ENCODE data around the gene FZD7. TPM values are rescaled to one million over a fixed set of nuclear protein-coding genes. Genes with fewer than 3 reads are reported as not detected.

FZD7 gene
- 14.6 TPM for total RNA-seq (2021; ENCODE audit: unreplicated experiment)
- polyA plus RNA-seq (2012) = 10.2 and 10.4 TPM in 2 replicates
- percentile 64 among the genes with signal in this experiment for Bru-seq, nascent RNA
- BruChase-seq, experiment 1, labeled RNA remaining after a 6-hour chase = percentile 49 among the genes with signal in this experiment
- percentile 94 among the genes with signal in this experiment for BruChase-seq, experiment 2, labeled RNA remaining after a 2-hour chase
- long read RNA-seq, transcript FZD7-201 (1 exons, 3,859 nt) = major isoform, 59 of 59 reads
- long read RNA-seq, partial matches to known transcripts = 0 of 59 reads
- long read RNA-seq, other reads (novel, unspliced or antisense) = 0 of 59 reads

DNA sequence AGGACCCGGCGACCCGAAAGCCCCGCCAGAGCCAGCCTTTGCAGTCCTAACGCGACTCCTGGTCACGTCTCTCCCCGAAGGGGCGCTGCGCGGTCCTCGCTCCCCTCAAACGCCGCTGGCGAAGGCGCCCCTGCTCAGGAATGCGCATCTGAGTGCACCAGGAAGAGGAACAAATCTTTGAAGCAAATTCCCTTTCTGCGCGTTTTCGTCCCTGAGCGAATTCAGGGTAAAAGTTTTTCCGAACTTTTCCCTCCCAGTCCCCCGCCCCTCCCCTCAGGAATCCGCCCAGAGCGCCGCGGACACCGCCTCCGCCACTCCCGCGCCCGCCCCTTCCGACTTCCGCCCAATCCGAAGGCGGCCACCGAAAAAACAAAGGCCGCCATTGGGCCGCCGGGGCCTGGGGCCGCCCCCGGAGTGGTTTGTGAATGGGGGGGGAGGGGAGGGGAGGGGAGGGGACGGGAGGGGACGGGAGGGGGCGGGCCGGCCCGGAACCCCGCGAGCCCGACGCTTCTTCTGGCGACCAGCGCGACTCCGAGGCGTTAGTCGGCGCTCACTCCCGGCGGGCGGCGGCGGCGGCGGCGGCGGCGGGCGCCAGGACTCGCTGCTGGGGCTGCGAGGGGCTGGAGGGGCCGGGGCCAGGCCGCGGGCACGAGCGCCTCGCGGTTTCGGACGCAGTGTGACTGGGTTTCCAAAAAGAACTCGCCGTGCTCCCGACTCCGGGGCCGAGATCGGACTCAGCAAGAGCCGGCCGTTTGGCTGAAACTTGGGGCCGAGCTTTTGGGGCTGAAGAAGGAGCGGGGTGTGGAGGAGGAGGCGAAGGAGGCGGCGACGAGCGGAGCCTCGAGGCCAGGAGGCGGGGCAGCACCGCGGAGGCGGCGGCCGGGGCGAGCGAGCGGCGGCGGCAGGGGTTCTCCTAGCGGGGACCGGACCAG, at the start of gene FZD7:
Gene FZD7 (plus strand): TSS at position 539 of the 932 bp plus-strand sequence. CDS start 793 bp downstream, outside the sequence.
- H3K4me2 ChIP-seq (ENCODE audit: low read length) = peak within 1 kb of the TSS; percentile 98

More for the DNA sequence above, at the start of gene FZD7:
- H3K9ac ChIP-seq (ENCODE audit: low read length) = peak within 1 kb of the TSS; percentile 73
- DNase-seq (ENCODE audit: low read depth, low spot score) (peak; percentile 77), ATAC-seq (peak; percentile 83)
- H3K4me1 ChIP-seq (ENCODE audit: control insufficient read depth in 1 of 2, insufficient read depth in 2 of 2, low read length in 2 of 2) = peaks cover 18 to 24% of the 10 kb centered on the region in 2 experiments
- H3K9me2 ChIP-seq (ENCODE audit: insufficient read depth) = no peaks in the 10 kb centered on the region
- no peaks in the 10 kb centered on the region for H4K20me1 ChIP-seq (ENCODE audit: insufficient read depth)
- no peaks in the 10 kb centered on the region for H3K27me3 ChIP-seq (ENCODE audit: insufficient read depth, low read length)
- intact Hi-C loops (cut with micrococcal nuclease) = no loop called here
- H3K9me3 ChIP-seq (ENCODE audit: control insufficient read depth in 1 of 2, insufficient read depth in 1 of 2, low read depth in 1 of 2, low read length in 2 of 2) = no peaks in the 10 kb centered on the region
- peak within 1 kb of the TSS; percentile 91 for H2AFZ ChIP-seq (ENCODE audit: low read depth, low read length, poor library complexity, severe bottlenecking)
- peak in 2 of 3 experiments; percentile 30 to 35; a peak in 3 of 6 replicates for TF ChIP-seq CTCF (IDR thresholded peaks at IDR 0.05 in 2 of 3, conservative IDR thresholded peaks at IDR 0.05 in 1 of 3; ENCODE audit: borderline replicate concordance in 1 of 3, insufficient read depth in 1 of 3, low read depth in 2 of 3, low read length in 2 of 3)
- no peak for TF ChIP-seq JUND (IDR thresholded peaks at IDR 0.05)
- 0 out of 2 replicates have a peak, but pooled peaks have one; percentile 21 for TF ChIP-seq SIN3A (IDR thresholded peaks at IDR 0.05; ENCODE audit: low read depth)
- TF ChIP-seq FOSL1 (IDR thresholded peaks at IDR 0.05; ENCODE audit: low read depth) = no peak
- no peak; the same call in 1 of the 2 replicates for TF ChIP-seq EGR1 (IDR thresholded peaks at IDR 0.05; ENCODE audit: low read depth)
- no peak for TF ChIP-seq EZH2 (IDR thresholded peaks at IDR 0.05)
- peak; percentile 28 for TF ChIP-seq POLR2A (IDR thresholded peaks at IDR 0.05; ENCODE audit: borderline replicate concordance, extremely low read depth, insufficient read depth, insufficient read length)
- no peak for TF ChIP-seq TCF7L2 (IDR thresholded peaks at IDR 0.05; ENCODE audit: borderline replicate concordance, extremely low read depth, insufficient read depth, insufficient read length)
- TF ChIP-seq, protein P1, sequence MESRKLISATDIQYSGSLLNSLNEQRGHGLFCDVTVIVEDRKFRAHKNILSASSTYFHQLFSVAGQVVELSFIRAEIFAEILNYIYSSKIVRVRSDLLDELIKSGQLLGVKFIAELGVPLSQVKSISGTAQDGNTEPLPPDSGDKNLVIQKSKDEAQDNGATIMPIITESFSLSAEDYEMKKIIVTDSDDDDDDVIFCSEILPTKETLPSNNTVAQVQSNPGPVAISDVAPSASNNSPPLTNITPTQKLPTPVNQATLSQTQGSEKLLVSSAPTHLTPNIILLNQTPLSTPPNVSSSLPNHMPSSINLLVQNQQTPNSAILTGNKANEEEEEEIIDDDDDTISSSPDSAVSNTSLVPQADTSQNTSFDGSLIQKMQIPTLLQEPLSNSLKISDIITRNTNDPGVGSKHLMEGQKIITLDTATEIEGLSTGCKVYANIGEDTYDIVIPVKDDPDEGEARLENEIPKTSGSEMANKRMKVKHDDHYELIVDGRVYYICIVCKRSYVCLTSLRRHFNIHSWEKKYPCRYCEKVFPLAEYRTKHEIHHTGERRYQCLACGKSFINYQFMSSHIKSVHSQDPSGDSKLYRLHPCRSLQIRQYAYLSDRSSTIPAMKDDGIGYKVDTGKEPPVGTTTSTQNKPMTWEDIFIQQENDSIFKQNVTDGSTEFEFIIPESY (IDR thresholded peaks at IDR 0.05; ENCODE audit: extremely low read depth, insufficient replicate concordance, low read length) = no peak
- TF ChIP-seq REST (IDR thresholded peaks at IDR 0.05; ENCODE audit: low read depth) = no peak
- TF ChIP-seq ZFX (IDR thresholded peaks at IDR 0.05) = peak; percentile 37; the same call in 1 of the 2 replicates
- TF ChIP-seq CBX3 (IDR thresholded peaks at IDR 0.05; ENCODE audit: low read depth) = no peak
- TF ChIP-seq RAD21 (IDR thresholded peaks at IDR 0.05; ENCODE audit: low read depth) = no peak
- no peak for TF ChIP-seq ZNF274 (IDR thresholded peaks at IDR 0.05; ENCODE audit: low read depth, low read length)
- TF ChIP-seq POLR2AphosphoS5 (IDR thresholded peaks at IDR 0.05; ENCODE audit: low read depth, low read length) = peak; percentile 74
- TF ChIP-seq, protein P2, sequence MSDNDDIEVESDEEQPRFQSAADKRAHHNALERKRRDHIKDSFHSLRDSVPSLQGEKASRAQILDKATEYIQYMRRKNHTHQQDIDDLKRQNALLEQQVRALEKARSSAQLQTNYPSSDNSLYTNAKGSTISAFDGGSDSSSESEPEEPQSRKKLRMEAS (IDR thresholded peaks at IDR 0.05) = peak; percentile 42; the same call in 1 of the 2 replicates
- peak; percentile 83 for TF ChIP-seq SP1 (IDR thresholded peaks at IDR 0.05; ENCODE audit: low read depth)
- ChIA-PET RAD21 (ENCODE audit: low non-redundant PET in 1 of 2, low total read pairs in 2 of 2, uncharacterized antibody in 2 of 2, unreplicated experiment in 2 of 2) (no interaction called here), CTCF (no interaction called here), POLR2A (no interaction called here)
- H3K4me3 ChIP-seq (replicated peaks in 1 of 2; ENCODE audit: low read depth in 1 of 2, low read length in 2 of 2) = peak within 1 kb of the TSS; percentile 72
- H3K36me3 ChIP-seq (ENCODE audit: control insufficient read depth in 1 of 2, insufficient read depth in 2 of 2, low read length in 2 of 2) = no peaks in the 10 kb centered on the region
- no peaks in the 10 kb centered on the region for H3K79me2 ChIP-seq (ENCODE audit: insufficient read depth, low read length)
- BruUV-seq (replicated peaks) = no TSS peak
- H3K27ac ChIP-seq (ENCODE audit: low read depth, low read length) = peak within 1 kb of the TSS; percentile 86

Data from HCT116 (cell line).